MM.1S (cell line): Measurements from ENCODE around the gene NSD1.

ENCODE experiments used
- DNase-seq: peaks from one replicate; pipeline ENCODE4 v3.0.0-alpha.2; 2015
- H2AFZ ChIP-seq: fragments of 300-600 bp; sonication (generic); 2 replicates; pipeline ENCODE4 v1.6.0; 2016; ENCODE audit warnings: antibody characterized with exemption, low read length
- H3F3A ChIP-seq: fragments of 300-600 bp; sonication (generic); 2 replicates; pipeline ENCODE4 v1.6.1; 2016; ENCODE audit warnings: mild to moderate bottlenecking, antibody characterized with exemption, low read length, moderate library complexity, mixed read lengths; ENCODE audit not compliant: insufficient read depth
- H3K27ac ChIP-seq: fragments of 300-600 bp; sonication (generic); 2 replicates; pipeline ENCODE4 v1.5.1; 2016; ENCODE audit warnings: mild to moderate bottlenecking, low read length
- H3K27me3 ChIP-seq: fragments of 300-600 bp; sonication (generic); replicated peaks from 2 replicates; pipeline ENCODE4 v1.6.0; 2016; ENCODE audit warnings: low read length; ENCODE audit not compliant: insufficient read depth
- H3K36me3 ChIP-seq: fragments of 300-600 bp; sonication (generic); replicated peaks from 2 replicates; pipeline ENCODE4 v1.6.1; 2016; ENCODE audit warnings: mild to moderate bottlenecking, low read length, mixed read lengths; ENCODE audit not compliant: insufficient read depth
- H3K4me1 ChIP-seq: fragments of 300-600 bp; sonication (generic); 2 replicates; pipeline ENCODE4 v1.6.1; 2016; ENCODE audit warnings: low read length, mixed read lengths
- H3K4me2 ChIP-seq: fragments of 300-600 bp; sonication (generic); 2 replicates; pipeline ENCODE4 v1.6.0; 2016; ENCODE audit warnings: low read depth, low read length
- H3K4me3 ChIP-seq: fragments of 300-600 bp; sonication (generic); 2 replicates; pipeline ENCODE4 v1.5.1; 2016; ENCODE audit warnings: low read length, mixed read lengths
- H3K79me2 ChIP-seq: fragments of 300-600 bp; sonication (generic); 2 replicates; pipeline ENCODE4 v1.6.1; 2016; ENCODE audit warnings: mixed run types, low read length, mixed read lengths
- H3K9ac ChIP-seq: fragments of 300-600 bp; sonication (generic); 2 replicates; pipeline ENCODE4 v1.6.1; 2016; ENCODE audit warnings: low read length, mixed read lengths
- H3K9me2 ChIP-seq: fragments of 300-600 bp; sonication (generic); replicated peaks from 2 replicates; pipeline ENCODE4 v1.6.1; 2016; ENCODE audit warnings: mild to moderate bottlenecking, low read length, mixed read lengths; ENCODE audit not compliant: insufficient read depth
- H3K9me3 ChIP-seq: fragments of 300-600 bp; sonication (generic); replicated peaks from 2 replicates; pipeline ENCODE4 v1.6.1; 2016; ENCODE audit warnings: mild to moderate bottlenecking, low read length, mixed read lengths; ENCODE audit not compliant: insufficient read depth
- H4K20me1 ChIP-seq: fragments of 300-600 bp; sonication (generic); 2 replicates; pipeline ENCODE4 v1.6.1; 2016; ENCODE audit warnings: mild to moderate bottlenecking, low read length, moderate library complexity, mixed read lengths; ENCODE audit not compliant: insufficient read depth
- CTCF ChIP-seq: fragments of 300-600 bp; sonication (generic); IDR thresholded peaks from 2 replicates; pipeline ENCODE4 v1.5.1; 2016; ENCODE audit warnings: antibody characterized with exemption, low read length, mixed read lengths
- EZH2 ChIP-seq: fragments of 300-600 bp; sonication (generic); optimal IDR thresholded peaks from 2 replicates; pipeline ENCODE3; 2017; ENCODE audit warnings: low read depth, mild to moderate bottlenecking, antibody characterized with exemption, low read length, mixed read lengths
- EZH2phosphoT487 ChIP-seq: fragments of 300-600 bp; sonication (generic); IDR thresholded peaks from 2 replicates; pipeline ENCODE4 v1.6.1; 2018; ENCODE audit warnings: antibody characterized with exemption, low read length

NSD1 gene

GRCh38 chr5:177233802-177234201, 100.2 kb downstream of the NSD1 start:
- no peak overlapping the region for H3K9ac ChIP-seq
- no peaks in the 10 kb centered on the region for H4K20me1 ChIP-seq
- no peak overlapping the region for H3K4me2 ChIP-seq
- H2AFZ ChIP-seq, result no peak overlapping the region
- 0 out of 2 replicates have a peak, but pooled peaks cover 2% of the 10 kb centered on the region for H3F3A ChIP-seq
- no peak for TF ChIP-seq CTCF
- no peak for TF ChIP-seq EZH2
- no peaks in the 10 kb centered on the region for H3K9me2 ChIP-seq
- peaks cover 12% of the 10 kb centered on the region; the same call in 1 of the 2 replicates for H3K79me2 ChIP-seq
- DNase-seq, result no peak
- peaks cover 5% of the 10 kb centered on the region; the same call in 1 of the 2 replicates for H3K36me3 ChIP-seq
- no peaks in the 10 kb centered on the region for H3K4me1 ChIP-seq
- no peaks in the 10 kb centered on the region for H3K9me3 ChIP-seq
- H3K27me3 ChIP-seq, result no peaks in the 10 kb centered on the region
- no peak overlapping the region for H3K4me3 ChIP-seq
- H3K27ac ChIP-seq, result no peak overlapping the region

- no peaks in the 10 kb centered on the region for H3K27me3 ChIP-seq
- no peak overlapping the region for H3K9ac ChIP-seq
- H3F3A ChIP-seq, result 0 out of 2 replicates have a peak, but pooled peaks cover 2% of the 10 kb centered on the region
- peaks cover 12% of the 10 kb centered on the region; the same call in 1 of the 2 replicates for H3K79me2 ChIP-seq
- H3K4me3 ChIP-seq, result no peak overlapping the region
- H3K9me3 ChIP-seq, result no peaks in the 10 kb centered on the region
- no peaks in the 10 kb centered on the region for H4K20me1 ChIP-seq
- H3K9me2 ChIP-seq, result no peaks in the 10 kb centered on the region
- no peaks in the 10 kb centered on the region for H3K4me1 ChIP-seq
- H3K36me3 ChIP-seq, result peaks cover 8% of the 10 kb centered on the region; the same call in 1 of the 2 replicates
- DNase-seq, result no peak
- H3K4me2 ChIP-seq, result no peak overlapping the region
- TF ChIP-seq CTCF (no peak), EZH2 (no peak), EZH2phosphoT487 (no peak)
- no peak overlapping the region for H2AFZ ChIP-seq
- no peak overlapping the region for H3K27ac ChIP-seq
These were observed 101.3 kb downstream of the NSD1 start for GRCh38 chr5:177234841-177235240.

- Histone ChIP-seq H3K9me3 (no peaks in the 10 kb centered on the region), H3K27me3 (no peaks in the 10 kb centered on the region), H3K36me3 (peaks cover 4% of the 10 kb centered on the region; the same call in 1 of the 2 replicates), H3K79me2 (no peaks in the 10 kb centered on the region), H3K4me3 (no peak overlapping the region), H4K20me1 (no peaks in the 10 kb centered on the region), H3K27ac (no peak overlapping the region), H3K9ac (no peak overlapping the region), H3K9me2 (no peaks in the 10 kb centered on the region), H3K4me1 (no peaks in the 10 kb centered on the region), H3F3A (no peaks in the 10 kb centered on the region), H2AFZ (no peak overlapping the region), H3K4me2 (no peak overlapping the region)
- no peak for DNase-seq
- TF ChIP-seq EZH2, result no peak
- no peak for TF ChIP-seq EZH2phosphoT487
- TF ChIP-seq CTCF, result no peak
These were observed 108.2 kb downstream of the NSD1 start for GRCh38 chr5:177241768-177242167.
